Activated CD4-positive, alpha-beta T cell treated with anti-CD3 and anti-CD28 coated beads, Interleukin-2, amount 50 U/mL, for 4 hours (primary cell): ENCODE results near the gene ZNF432.
"Not testable (repeated sequence)": the region's sequence is repeated elsewhere in the genome, so short reads cannot be mapped to it uniquely, and the experiment has no call there.

Experiments used
- DNase-seq, 2 experiments: peaks; one replicate each; pipeline ENCODE4 v3.0.0-alpha.2; 2020

ZNF432 gene

GRCh38 chr19:52048555-52049501 lies at the start of gene ZNF432:
ZNF432 (minus strand) TSS chr19:52048838; CDS start chr19:52046868, 1,970 bp downstream.
- peak; percentile 78 to 79 for DNase-seq

DNA sequence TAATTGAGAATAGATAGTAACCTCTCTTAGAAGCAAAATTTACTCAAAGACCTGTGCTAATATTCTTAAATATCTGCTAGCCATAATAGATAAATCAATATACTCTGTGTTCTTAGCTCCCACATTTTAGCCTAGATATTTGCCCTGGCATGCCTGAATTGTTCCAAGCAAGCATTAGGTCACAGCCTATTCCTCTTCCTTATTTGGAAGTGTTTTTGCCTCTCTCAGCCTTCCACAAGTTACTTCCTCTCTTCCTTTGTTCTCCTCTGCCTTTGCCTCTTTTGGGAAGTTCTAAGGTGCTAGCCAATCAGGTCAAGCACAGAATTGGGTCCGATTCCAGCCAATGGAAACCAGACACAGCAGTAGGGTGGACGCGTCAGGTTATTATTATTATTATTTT lies 47.8 kb upstream of the ZNF432 start:
- DNase-seq = not testable (repeated sequence)

GRCh38 chr19:52095172-52096014 lies 46.8 kb upstream of the ZNF432 start, which contains the start of gene ZNF841:
ZNF841 (minus strand) TSS chr19:52095765; CDS start chr19:52084801, 10,964 bp downstream.
- peak; percentile 80 to 84 for DNase-seq

GRCh38 chr19:52094526-52095130 lies 46.0 kb upstream of the ZNF432 start:
- no peak for DNase-seq

DNA sequence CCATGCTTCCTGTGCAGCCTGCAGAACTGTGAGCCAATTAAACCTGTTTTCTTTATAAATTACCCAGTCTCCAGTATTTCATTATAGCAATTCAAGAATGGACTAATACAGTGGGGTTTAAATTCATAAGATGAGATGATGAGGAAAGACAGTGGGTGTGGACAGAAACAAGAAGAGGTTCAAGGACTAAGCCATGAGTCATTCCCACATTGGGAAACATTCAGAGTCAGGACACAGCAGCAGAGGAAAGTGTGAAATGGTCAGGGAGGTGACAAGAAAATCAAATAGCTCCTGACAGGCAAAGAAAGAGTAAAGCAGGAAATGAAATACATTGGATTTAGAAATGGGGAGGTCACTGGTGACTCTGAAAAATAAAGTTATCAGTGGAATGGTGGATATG lies 37.8 kb upstream of the ZNF432 start:
- no peak for DNase-seq

- DNase-seq = no peak
Observed at GRCh38 chr19:52070496-52070895, 21.9 kb upstream of the ZNF432 start.

DNA sequence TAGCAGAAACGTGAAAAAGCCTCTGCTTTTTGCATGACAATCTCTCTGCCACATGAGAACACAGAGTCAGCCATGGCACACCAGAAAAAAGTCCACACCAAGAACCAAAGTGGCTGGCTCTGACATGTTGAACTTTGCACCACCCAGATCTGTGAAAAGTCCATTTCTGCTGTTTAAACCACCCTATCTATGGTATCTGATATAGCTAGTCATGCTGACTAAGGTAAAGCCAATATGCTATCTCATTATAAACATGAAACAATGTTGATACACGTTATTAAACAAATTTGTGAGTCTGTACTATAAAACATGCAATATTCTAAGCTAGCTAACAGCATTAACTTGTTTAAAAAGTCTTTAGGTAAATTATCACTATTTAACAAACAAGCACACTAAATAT lies 21.0 kb upstream of the ZNF432 start:
- no peak for DNase-seq

DNA sequence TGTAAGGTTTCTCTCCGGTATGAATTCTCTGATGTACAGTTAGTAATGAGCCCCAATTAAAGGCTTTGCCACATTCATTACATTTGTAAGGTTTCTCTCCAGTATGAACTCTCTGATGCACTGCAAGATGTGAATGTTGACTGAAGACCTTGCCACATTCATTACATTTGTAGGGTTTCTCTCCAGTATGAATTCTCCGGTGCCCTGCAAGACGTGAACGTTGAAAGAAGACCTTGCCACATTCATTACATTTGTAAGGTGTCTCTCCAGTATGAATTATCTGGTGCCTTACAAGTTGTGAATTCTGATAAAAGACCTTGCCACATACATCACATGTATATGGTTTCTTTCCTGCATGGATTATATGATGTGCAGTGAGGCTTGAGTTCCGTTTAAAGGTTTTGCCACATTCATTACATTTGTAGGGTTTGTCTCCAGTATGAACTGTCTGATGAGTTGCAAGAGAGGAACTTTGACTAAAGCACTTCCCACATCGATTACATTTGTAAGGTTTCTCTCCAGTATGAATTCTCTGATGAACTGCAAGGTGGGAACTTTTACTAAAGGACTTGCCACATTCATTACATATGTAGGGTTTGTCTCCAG lies 17.7 kb upstream of the ZNF432 start:
- no peak for DNase-seq

- DNase-seq = no peak
Observed at GRCh38 chr19:52065399-52065798, 16.8 kb upstream of the ZNF432 start.

GRCh38 chr19:52056480-52056879 lies 7.8 kb upstream of the ZNF432 start:
- DNase-seq = not testable (repeated sequence)

DNA sequence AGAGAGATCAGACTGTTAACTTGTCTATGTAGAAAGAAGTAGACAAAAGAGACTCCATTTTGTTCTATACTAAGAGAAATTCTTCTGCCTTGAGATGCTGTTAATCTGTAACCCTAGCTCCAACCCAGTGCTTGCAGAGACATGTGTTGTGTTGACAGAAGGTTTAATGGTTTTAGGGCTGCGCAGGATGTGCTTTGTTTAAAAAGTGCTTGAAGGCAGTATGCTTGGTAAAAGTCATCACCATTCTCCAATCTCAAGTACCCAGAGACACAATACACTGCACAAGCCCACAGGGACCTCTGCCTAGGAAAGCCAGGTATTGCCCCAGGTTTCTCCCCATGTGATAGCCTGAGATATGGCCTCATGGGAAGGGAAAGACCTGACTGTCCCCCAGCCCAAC lies 3.1 kb upstream of the ZNF432 start:
- DNase-seq = not testable (repeated sequence)

DNA sequence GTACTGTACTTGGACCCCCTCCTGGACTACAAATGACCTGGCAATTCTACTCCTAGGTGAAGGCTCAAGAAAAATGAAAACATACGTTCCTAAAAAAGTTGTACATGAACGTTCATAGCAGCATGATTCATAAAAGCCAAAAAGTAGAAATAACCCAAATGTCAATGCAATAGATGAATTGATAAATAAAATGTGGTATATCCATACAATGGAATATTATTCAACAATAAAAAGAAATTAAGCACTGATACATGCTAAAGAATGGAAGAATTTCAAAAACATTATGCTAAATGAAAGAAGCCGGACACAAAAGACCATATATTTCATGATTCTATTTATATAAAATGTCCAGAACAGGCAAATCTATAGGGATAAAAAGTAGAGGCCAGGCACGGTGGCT lies 9.5 kb downstream of the ZNF432 start:
- DNase-seq = no peak

GRCh38 chr19:52034051-52034728 lies 14.4 kb downstream of the ZNF432 start:
- DNase-seq = no peak

DNA sequence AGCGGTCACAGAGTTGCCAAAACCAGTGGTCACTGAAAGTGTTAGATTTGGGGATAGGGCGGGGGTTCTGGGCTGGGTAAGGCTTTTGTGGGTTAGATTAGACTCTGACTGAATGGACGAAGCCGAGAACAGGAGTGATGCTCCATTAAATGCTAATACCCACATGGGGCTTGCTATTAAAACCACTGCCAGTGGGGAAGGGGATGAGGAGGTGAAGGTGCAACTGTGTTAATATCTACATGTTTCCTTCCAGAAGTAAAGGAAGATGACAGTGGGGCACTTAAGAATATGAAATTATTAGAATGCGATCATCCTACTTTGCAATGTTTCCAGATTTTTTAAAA lies 19.9 kb downstream of the ZNF432 start:
- no peak for DNase-seq

DNA sequence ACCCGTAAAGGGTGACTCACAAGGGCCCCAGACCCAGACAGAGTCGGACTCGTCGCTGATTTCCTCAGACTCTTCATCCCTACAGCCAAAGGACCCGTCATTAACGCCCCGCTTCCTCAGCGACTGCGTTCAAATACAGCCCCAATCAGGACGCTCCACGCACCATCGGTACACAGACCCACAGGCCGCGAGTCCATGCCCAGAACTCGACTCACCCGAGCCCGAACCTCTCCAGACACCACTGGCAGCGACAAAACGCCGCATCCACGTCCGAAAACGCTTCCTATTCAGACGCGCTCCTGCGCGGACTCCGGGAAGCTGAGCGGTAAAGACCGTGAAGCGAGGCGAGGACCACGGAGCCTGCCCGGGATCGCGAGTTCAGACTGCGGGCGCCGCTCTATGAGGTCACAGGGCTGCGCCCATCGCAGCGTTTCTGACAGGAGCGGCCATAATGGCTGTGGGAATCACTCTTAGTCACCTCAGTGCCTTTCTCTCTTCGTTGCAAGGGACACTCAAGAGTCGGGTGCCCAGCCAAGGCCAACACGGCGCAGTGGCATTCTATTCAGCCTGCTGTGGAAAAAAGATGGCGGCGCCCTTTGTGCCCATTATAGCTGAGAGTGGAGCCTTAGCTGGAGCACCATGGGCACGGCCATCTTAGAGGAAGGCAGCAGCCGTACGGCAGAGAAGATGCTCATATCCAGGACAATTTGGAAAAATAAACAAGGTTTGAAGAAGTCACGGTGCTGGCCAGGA lies 20.4 kb downstream of the ZNF432 start, which contains the start of gene ZNF614:
Gene ZNF614, minus strand, starts transcription at position 353 of the 753 bp plus-strand sequence. CDS start 2,634 bp downstream, outside the sequence.
- peak; percentile 81 to 82 for DNase-seq

- DNase-seq = not testable (repeated sequence)
Observed at GRCh38 chr19:52026255-52026990, 22.2 kb downstream of the ZNF432 start.

DNA sequence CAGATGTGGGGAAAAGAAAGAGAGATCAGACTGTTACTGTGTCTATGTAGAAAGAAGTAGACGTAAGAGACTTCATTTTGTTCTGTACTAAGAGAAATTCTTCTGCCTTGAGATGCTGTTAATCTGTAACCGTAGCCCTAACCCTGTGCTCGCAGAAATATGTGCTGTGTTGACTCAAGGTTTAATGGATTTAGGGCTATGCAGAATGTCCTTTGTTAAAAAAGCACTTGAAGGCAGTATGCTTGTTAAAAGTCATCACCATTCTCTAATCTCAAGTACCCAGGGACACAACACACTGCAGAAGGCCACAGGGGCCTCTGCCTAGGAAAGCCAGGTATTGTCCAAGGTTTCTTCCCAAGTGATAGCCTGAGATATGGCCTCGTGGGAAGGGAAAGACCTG lies 24.2 kb downstream of the ZNF432 start:
- DNase-seq = not testable (repeated sequence)

DNA sequence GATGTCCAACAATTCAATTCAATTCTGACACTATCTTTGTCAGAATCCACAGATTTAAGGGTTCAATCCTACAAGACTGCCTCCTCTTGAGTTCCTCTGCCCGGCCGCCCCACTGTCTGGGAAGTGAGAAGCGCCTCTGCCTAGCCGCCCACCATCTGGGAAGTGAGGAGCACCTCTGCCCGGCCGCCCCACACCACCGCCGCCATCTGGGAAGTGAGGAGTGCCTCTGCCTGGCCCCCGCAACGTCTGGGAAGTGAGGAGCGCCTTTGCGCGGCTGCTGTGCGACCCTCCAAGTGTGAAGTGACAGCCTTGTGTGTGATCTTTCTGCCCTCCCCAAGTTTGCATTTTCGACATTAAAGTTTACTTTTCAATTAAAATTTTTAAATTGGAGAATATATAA lies 26.4 kb downstream of the ZNF432 start:
- no peak for DNase-seq

DNA sequence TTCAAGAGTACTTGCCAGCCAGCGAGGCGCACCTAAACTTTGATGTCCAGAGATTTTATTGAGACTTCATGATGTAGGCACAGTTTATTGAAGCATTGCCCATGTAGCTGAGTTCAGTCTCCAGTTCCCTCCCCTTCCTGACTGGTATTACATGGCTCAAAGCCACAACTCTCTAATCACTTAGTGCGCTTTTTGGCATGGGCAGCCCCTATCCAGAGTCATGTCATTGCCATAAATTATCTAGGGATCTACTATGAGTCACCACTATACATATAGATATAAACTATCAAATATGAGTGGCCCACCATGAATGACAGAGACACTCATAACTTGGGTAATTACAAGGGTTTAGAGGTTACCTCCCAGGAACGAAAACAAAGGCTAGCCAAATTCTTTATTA lies 28.1 kb downstream of the ZNF432 start:
- no peak for DNase-seq

DNA sequence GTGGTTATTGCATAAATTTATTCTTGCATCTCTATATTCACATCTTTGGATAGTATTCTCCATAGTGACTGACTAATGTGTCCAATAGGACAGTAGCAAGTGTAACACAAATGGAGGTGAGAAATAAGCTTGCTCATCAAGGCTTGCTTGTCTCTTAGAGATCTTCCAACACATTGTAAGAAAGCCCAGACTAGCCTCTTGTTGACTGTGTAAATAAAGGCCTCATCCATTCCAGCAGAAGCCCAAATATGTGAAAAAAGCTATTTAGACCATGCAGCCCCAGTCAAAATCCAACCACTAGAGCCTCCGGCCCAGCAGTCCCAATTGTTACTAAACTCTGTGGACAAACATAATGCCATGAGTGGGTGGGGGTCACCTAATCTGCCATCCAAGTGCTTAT lies 38.0 kb downstream of the ZNF432 start:
- no peak for DNase-seq
